Parathyroid adenoma (tissue), 2 donors: ENCODE data around the gene CDC25A.

Source experiments
- H2AFZ ChIP-seq: fragments of 300-600 bp; sonication (generic); one replicate; pipeline ENCODE4 v1.7.0; 2017; ENCODE audit warnings: antibody characterized with exemption, mild to moderate bottlenecking
- H3K27ac ChIP-seq: fragments of 300-600 bp; sonication (generic); one replicate; pipeline ENCODE4 v1.7.0; 2017
- H3K27me3 ChIP-seq: fragments of 300-600 bp; sonication (generic); one replicate; pipeline ENCODE4 v1.7.0; 2017; ENCODE audit warnings: low read length; ENCODE audit not compliant: control insufficient read depth, insufficient read depth
- H3K36me3 ChIP-seq: fragments of 300-600 bp; sonication (generic); one replicate; pipeline ENCODE4 v1.7.0; 2017; ENCODE audit warnings: low read length; ENCODE audit not compliant: control insufficient read depth, insufficient read depth
- H3K4me1 ChIP-seq: fragments of 300-600 bp; sonication (generic); one replicate; pipeline ENCODE4 v1.7.0; 2017; ENCODE audit warnings: control low read depth
- H3K4me2 ChIP-seq: fragments of 300-600 bp; sonication (generic); one replicate; pipeline ENCODE4 v1.7.0; 2017; ENCODE audit warnings: low read length
- H3K4me3 ChIP-seq: fragments of 300-600 bp; sonication (generic); one replicate; pipeline ENCODE4 v1.7.0; 2017; ENCODE audit warnings: low read depth, low read length
- H3K79me2 ChIP-seq: fragments of 300-600 bp; sonication (generic); one replicate; pipeline ENCODE4 v1.7.0; 2017; ENCODE audit warnings: control low read depth
- H3K9ac ChIP-seq: fragments of 300-600 bp; sonication (generic); one replicate; pipeline ENCODE4 v1.7.0; 2017; ENCODE audit warnings: mild to moderate bottlenecking
- H3K9me3 ChIP-seq: fragments of 300-600 bp; sonication (generic); one replicate; pipeline ENCODE4 v1.7.0; 2017; ENCODE audit warnings: low read length; ENCODE audit not compliant: control insufficient read depth
- CTCF ChIP-seq: fragments of 300-600 bp; sonication (generic); IDR thresholded peaks from one replicate; pipeline ENCODE4 v1.7.0; 2017; ENCODE audit warnings: antibody characterized with exemption, mild to moderate bottlenecking
- donor health status: primary hyperparathyroidism.

The CDC25A gene

GRCh38 chr3:48110463-48110862, 77.8 kb downstream of the CDC25A start:
- Histone ChIP-seq H2AFZ (no peak overlapping the region), H3K4me3 (no peak overlapping the region)
- no peak for TF ChIP-seq CTCF

GRCh38 chr3:48107227-48107626, 81.0 kb downstream of the CDC25A start:
- no peak overlapping the region for H3K4me3 ChIP-seq
- H2AFZ ChIP-seq: no peak overlapping the region
- no peak overlapping the region for H3K9ac ChIP-seq
- no peak for TF ChIP-seq CTCF
- H3K79me2 ChIP-seq: no peaks in the 10 kb centered on the region
- H3K4me2 ChIP-seq: no peak overlapping the region
- H3K36me3 ChIP-seq: no peaks in the 10 kb centered on the region
- no peaks in the 10 kb centered on the region for H3K27me3 ChIP-seq
- H3K27ac ChIP-seq: no peak overlapping the region
- no peaks in the 10 kb centered on the region for H3K4me1 ChIP-seq
- no peaks in the 10 kb centered on the region for H3K9me3 ChIP-seq

More at GRCh38 chr3:48110463-48110862, 77.8 kb downstream of the CDC25A start:
- Histone ChIP-seq H3K27me3 (no peaks in the 10 kb centered on the region), H3K4me1 (no peaks in the 10 kb centered on the region), H3K4me2 (no peak overlapping the region), H3K36me3 (no peaks in the 10 kb centered on the region), H3K9ac (no peak overlapping the region), H3K27ac (no peak overlapping the region), H3K79me2 (no peaks in the 10 kb centered on the region), H3K9me3 (no peaks in the 10 kb centered on the region)
